Panc1 (cell line): ENCODE results near the gene OSBPL10. TPM values are rescaled to one million over a fixed set of nuclear protein-coding genes. Genes with fewer than 3 reads are reported as not detected.

Experiments
- ATAC-seq: fragments of 200-7000 bp; cut with Tn5 transposase; 2 replicates; pipeline ENCODE4 v1.9.1; 2020; ENCODE audit warnings: mild to moderate bottlenecking, moderate library complexity
- BruUV-seq: library from RNA; stranded (reverse); fragments of 400-500 nt; replicated peaks from 2 replicates; lab custom pipeline; 2021; lab: Mats Ljungman, UMichigan
- CTCF ChIA-PET: fragments of 300-600 bp; sonication (Branson Sonifier 250); formaldehyde crosslinking; loops from one replicate; lab custom pipeline; 2022; ENCODE audit warnings: antibody characterized with exemption; lab: Charles Lee
- POLR2A ChIA-PET: fragments of 300-600 bp; sonication (Branson Sonifier 250); formaldehyde crosslinking; loops from one replicate; lab custom pipeline; 2022; ENCODE audit warnings: antibody characterized with exemption; lab: Charles Lee
- DNase-seq: peaks from one replicate; pipeline ENCODE4 v3.0.0-alpha.2; 2010; ENCODE audit warnings: low read depth, low spot score
- H3K27ac ChIP-seq: 2 replicates; pipeline ENCODE4 v1.5.1; 2011; ENCODE audit warnings: mild to moderate bottlenecking, low read length, inconsistent platforms
- H3K27me3 ChIP-seq: fragments of 200-500 bp; sonication (Bioruptor generic); 2 replicates; pipeline ENCODE4 v1.6.0; 2014; ENCODE audit warnings: low read length, inconsistent platforms; ENCODE audit not compliant: control insufficient read depth, insufficient read depth
- H3K36me3 ChIP-seq: fragments of 200-500 bp; sonication (Bioruptor generic); 2 replicates; pipeline ENCODE4 v1.5.1; 2014; ENCODE audit warnings: inconsistent platforms, mild to moderate bottlenecking, low read length, moderate library complexity; ENCODE audit not compliant: control insufficient read depth, insufficient read depth
- H3K4me1 ChIP-seq: 2 replicates; pipeline ENCODE4 v1.5.1; 2011; ENCODE audit warnings: inconsistent platforms, mild to moderate bottlenecking, low read length, moderate library complexity; ENCODE audit not compliant: control insufficient read depth, insufficient read depth
- H3K4me3 ChIP-seq, 2 experiments: 2 replicates each; pipeline ENCODE4 v1.5.1; 2011 to 2012; ENCODE audit warnings: low read depth in 2 of 2, low read length in 2 of 2, mild to moderate bottlenecking in 2 of 2, inconsistent platforms in 1 of 2, moderate library complexity in 1 of 2
- H3K9me3 ChIP-seq: fragments of 200-500 bp; sonication (Bioruptor generic); 2 replicates; pipeline ENCODE4 v1.5.1; 2014; ENCODE audit warnings: low read depth, mild to moderate bottlenecking, inconsistent platforms, low read length, moderate library complexity; ENCODE audit not compliant: control insufficient read depth, insufficient read depth
- CTCF ChIP-seq: fragments of 450-650 bp; IDR thresholded peaks from 2 replicates; pipeline ENCODE4 v1.5.1; 2017; ENCODE audit warnings: mild to moderate bottlenecking
- POLR2AphosphoS5 ChIP-seq: IDR thresholded peaks from 2 replicates; pipeline ENCODE4 v1.6.1; 2012; ENCODE audit warnings: mild to moderate bottlenecking, low read depth, low read length, moderate library complexity
- REST ChIP-seq, 2 experiments: IDR thresholded peaks; 2 replicates each; pipeline ENCODE4 v1.6.1; 2011 to 2012; ENCODE audit warnings: low read depth in 2 of 2, control low read depth in 1 of 2, low read length in 1 of 2, mild to moderate bottlenecking in 1 of 2, moderate library complexity in 1 of 2; ENCODE audit not compliant: insufficient read depth in 1 of 2
- SIN3A ChIP-seq: IDR thresholded peaks from 2 replicates; pipeline ENCODE4 v1.6.1; 2012; ENCODE audit warnings: low read depth, mild to moderate bottlenecking, low read length, moderate library complexity, borderline replicate concordance; ENCODE audit not compliant: insufficient read depth
- TCF7L2 ChIP-seq: IDR thresholded peaks from 2 replicates; pipeline ENCODE4 v1.6.1; 2011; ENCODE audit warnings: mild to moderate bottlenecking, low read depth, low read length, inconsistent platforms
- in situ Hi-C: cut with HindIII; loops from 2 replicates; pipeline ENCODE4 v1.10.0; 2016; ENCODE audit warnings: low sequenced_read_pairs, low pct_unique_long_range_greater_than_20kb
- intact Hi-C: fragments of 100-400 bp; cut with micrococcal nuclease; formaldehyde crosslinking; loops from one replicate; pipeline ENCODE4 v1.10.0; 2022; ENCODE audit not compliant: unreplicated experiment
- total RNA-seq: library from RNA; stranded (reverse); gene quantifications from one replicate; pipeline ENCODE4 v1.2.1, GENCODE V29; 2021; ENCODE audit not compliant: unreplicated experiment

Gene OSBPL10
- total RNA-seq, 1 experiment from 2014 or later = 88.1 TPM

GRCh38 chr3:31699309-31699953 is 281.6 kb downstream of the OSBPL10 start:
- CTCF ChIA-PET = no interaction called here
- POLR2A ChIA-PET = no interaction called here

More at GRCh38 chr3:31699309-31699953, 281.6 kb downstream of the OSBPL10 start:
- Histone ChIP-seq H3K9me3 (no peaks in the 10 kb centered on the region), H3K27ac (no peak overlapping the region), H3K27me3 (no peaks in the 10 kb centered on the region), H3K36me3 (no peaks in the 10 kb centered on the region), H3K4me3 (no peak overlapping the region), H3K4me1 (no peaks in the 10 kb centered on the region)
- no peak for DNase-seq
- in situ Hi-C loops = no loop called here
- no peak for TF ChIP-seq REST (IDR thresholded peaks at IDR 0.05; ENCODE audit: insufficient read depth in 1 of 2, low read depth in 2 of 2, low read length in 1 of 2)
- TF ChIP-seq POLR2AphosphoS5 = no peak
- no peak for TF ChIP-seq SIN3A
- no peak for TF ChIP-seq TCF7L2
- no peak for TF ChIP-seq CTCF
- 0 out of 2 replicates have a peak, but pooled peaks have one; percentile 53 for ATAC-seq
- intact Hi-C loops = no loop called here
- no TSS peak for BruUV-seq
